Kidney epithelial cell (primary cell): ENCODE data around the gene RAG2. TPM values are rescaled to one million over a fixed set of nuclear protein-coding genes. Genes with fewer than 3 reads are reported as not detected.
"Not testable (repeated sequence)": the region's sequence is repeated elsewhere in the genome, so short reads cannot be mapped to it uniquely, and the experiment has no call there.

Experiments
- DNase-seq: peaks from one replicate; pipeline ENCODE4 v3.0.0-alpha.2; 2010; ENCODE audit warnings: low read depth
- H3K27me3 ChIP-seq: 2 replicates; pipeline ENCODE4 v1.6.0; 2011; ENCODE audit warnings: low read length; ENCODE audit not compliant: control insufficient read depth, insufficient read depth
- H3K36me3 ChIP-seq: 2 replicates; pipeline ENCODE4 v1.5.1; 2011; ENCODE audit warnings: low read length; ENCODE audit not compliant: control insufficient read depth, insufficient read depth
- H3K4me3 ChIP-seq: 2 replicates; pipeline ENCODE4 v1.5.1; 2011; ENCODE audit warnings: low read depth, mild to moderate bottlenecking, control low read depth, low read length
- CTCF ChIP-seq: IDR thresholded peaks from 2 replicates; pipeline ENCODE4 v1.5.1; 2011; ENCODE audit warnings: mild to moderate bottlenecking, moderate library complexity, low read length, control low read depth, inconsistent platforms; ENCODE audit not compliant: insufficient read depth, poor library complexity, severe bottlenecking
- total RNA-seq: library from RNA; depleted of rRNA; stranded (reverse); fragments of >200 nt; gene quantifications from 2 replicates; pipeline ENCODE4 v1.2.3, GENCODE V29; 2015

RAG2 gene
- total RNA-seq, 1 donor from 2014 or later = not detected

- H3K27me3 ChIP-seq = no peaks in the 10 kb centered on the region
- no peaks in the 10 kb centered on the region for H3K36me3 ChIP-seq
- no peak overlapping the region for H3K4me3 ChIP-seq
- TF ChIP-seq CTCF = no peak
- DNase-seq = no peak
Observed at GRCh38 chr11:36558571-36559413, 39.2 kb downstream of the RAG2 start.

GRCh38 chr11:36557991-36558390, 40.0 kb downstream of the RAG2 start:
- no peak for TF ChIP-seq CTCF
- H3K4me3 ChIP-seq = no peak overlapping the region
- DNase-seq = no peak

GRCh38 chr11:36557390-36557789, 40.6 kb downstream of the RAG2 start:
- H3K36me3 ChIP-seq, H3K27me3 ChIP-seq, H3K4me3 ChIP-seq, DNase-seq: not testable (repeated sequence)

More at GRCh38 chr11:36557991-36558390, 40.0 kb downstream of the RAG2 start:
- H3K36me3 ChIP-seq = no peaks in the 10 kb centered on the region
- H3K27me3 ChIP-seq = no peaks in the 10 kb centered on the region

- no peak for TF ChIP-seq CTCF
- no peaks in the 10 kb centered on the region for H3K27me3 ChIP-seq
- no peak for DNase-seq
Observed at GRCh38 chr11:36550385-36551115, 47.5 kb downstream of the RAG2 start.

More at GRCh38 chr11:36550385-36551115, 47.5 kb downstream of the RAG2 start:
- H3K36me3 ChIP-seq = no peaks in the 10 kb centered on the region
- H3K4me3 ChIP-seq = no peak overlapping the region

Other genes starting within 250 kb of the RAG2 start
- 15.8 and 15.9 TPM in 2 replicates for gene TRAF6, start 88.0 kb downstream of the RAG2 start, total RNA-seq
- 2.4 and 2.5 TPM in 2 replicates for gene RAG1, start 30.2 kb downstream of the RAG2 start, total RNA-seq
- 20.1 and 30.9 TPM in 2 replicates for gene IFTAP, start 3.7 kb downstream of the RAG2 start, total RNA-seq